GM19240 (cell line): ENCODE results near the gene ULK4.
"Not testable (repeated sequence)": the region's sequence is repeated elsewhere in the genome, so short reads cannot be mapped to it uniquely, and the experiment has no call there.

ENCODE experiments used
- DNase-seq: peaks from one replicate; pipeline ENCODE4 v3.0.0; 2011; ENCODE audit warnings: low spot score; ENCODE audit not compliant: insufficient read length

The ULK4 gene

DNA sequence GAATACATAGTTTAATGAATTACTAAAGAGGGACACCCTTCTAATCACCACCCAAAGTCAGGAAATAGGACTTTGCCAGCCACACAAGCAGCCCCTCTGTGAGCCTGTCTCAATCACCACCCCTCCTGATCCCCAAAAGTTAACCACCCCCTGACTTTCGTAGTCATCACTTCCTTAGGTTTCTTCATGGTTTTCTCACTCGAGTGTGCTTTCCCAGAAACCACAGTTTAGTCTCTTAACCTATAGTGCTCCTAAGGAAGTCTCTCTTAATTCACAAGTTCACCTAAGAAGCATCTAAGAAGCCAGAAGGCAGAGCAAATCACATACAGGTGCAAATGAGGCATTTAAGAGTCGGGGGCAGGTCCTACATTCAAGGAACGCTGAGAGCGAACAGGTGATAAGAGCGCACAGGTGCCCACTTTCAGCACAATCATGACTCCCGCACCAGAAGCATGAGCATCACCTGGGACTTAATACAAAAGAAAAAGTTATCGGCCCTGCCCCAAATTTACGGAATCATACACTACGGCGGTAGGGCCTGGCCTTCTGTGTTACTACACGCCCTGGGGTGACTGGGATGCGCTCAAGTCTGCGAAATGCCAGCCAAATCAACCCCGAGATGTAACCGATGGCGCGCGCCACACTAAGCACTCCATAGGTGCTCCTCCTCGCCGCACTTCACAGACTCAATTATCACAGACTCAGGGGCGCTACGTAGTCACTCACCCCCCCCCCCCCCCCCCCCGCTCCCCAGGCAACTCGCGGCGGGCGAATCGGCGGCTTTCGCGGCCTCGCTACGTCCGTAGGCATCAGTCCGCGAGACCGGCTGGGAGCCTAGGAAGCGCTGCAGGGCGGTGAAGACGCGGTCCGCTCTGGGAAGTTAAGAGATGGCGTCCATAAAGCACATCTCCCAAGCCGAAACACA is 815 bp downstream of the ULK4 start:
- DNase-seq, result no peak

DNA sequence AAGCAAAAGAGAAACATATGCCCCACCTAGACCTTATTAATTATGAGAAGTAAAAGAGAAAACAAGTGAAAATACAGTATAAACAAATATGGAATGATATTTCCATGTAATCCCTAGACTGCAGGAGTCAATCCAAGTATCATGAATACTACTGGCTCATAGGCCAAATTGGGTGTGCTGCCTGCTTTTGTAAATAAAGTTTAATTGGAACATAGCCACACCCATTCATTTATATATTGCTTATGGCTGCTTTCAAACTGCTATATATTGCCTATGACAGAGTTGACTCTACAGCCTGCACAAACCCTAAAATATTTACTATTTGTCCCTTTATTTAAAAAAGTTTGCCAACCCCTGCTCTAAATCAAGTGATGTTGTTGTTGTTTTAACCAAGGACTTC is 5.3 kb downstream of the ULK4 start:
- no peak for DNase-seq

GRCh38 chr3:41955192-41955591 is 6.7 kb downstream of the ULK4 start:
- no peak for DNase-seq

DNA sequence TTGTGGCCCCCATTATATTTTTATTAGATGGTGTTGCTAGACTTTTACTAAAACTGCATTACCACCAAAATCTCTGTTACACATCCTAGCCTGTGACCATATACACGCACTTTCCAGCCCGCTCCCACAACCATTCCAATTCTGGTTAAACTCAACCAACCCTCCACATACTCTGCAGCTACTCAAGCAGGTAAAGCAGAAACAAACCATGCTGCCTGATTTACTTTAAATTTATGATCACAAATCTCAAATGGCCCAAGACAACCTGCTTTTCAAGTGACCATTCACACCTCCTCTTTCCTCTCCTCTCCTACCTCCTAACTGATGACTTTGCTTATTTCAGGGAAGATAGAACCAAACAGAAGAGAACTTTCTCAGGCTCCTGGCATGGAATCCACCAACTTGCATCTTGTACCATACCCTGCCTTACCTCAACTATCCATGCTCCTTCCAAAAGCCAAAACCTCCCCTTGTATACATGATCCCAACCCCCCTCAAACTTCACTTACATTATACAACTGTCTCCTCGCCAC is 18.5 kb downstream of the ULK4 start:
- no peak for DNase-seq

GRCh38 chr3:41940393-41940792 is 21.5 kb downstream of the ULK4 start:
- no peak for DNase-seq

GRCh38 chr3:41936384-41936783 is 25.5 kb downstream of the ULK4 start:
- no peak for DNase-seq

DNA sequence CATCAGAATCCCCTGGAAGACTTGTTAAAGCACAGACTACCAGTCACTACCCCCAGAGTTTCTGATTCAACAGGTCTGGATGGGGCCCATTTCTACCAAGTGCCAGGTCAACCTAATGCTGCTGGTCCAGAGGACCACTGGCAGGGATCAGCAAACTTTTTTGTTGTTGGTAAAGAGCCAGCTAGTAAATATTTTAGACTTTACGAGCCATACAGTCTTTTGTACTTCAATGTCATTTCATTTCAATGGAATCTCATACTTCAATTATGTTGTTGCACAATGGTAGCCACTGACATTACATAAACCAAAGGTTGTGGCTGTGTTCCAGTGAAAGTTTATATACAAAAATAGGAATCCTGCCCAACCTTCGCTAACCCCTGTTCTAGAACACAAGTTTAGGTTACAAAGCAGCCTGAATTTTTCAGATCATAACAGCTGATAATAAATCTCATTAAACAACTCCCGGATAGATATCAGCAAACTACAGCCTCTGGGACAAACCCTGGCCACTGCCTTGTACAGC is 28.7 kb downstream of the ULK4 start:
- no peak for DNase-seq

- DNase-seq, result no peak
Measured at GRCh38 chr3:41932464-41932863, 29.4 kb downstream of the ULK4 start.

- DNase-seq, result no peak
Measured at GRCh38 chr3:41920406-41920965, 41.4 kb downstream of the ULK4 start.

DNA sequence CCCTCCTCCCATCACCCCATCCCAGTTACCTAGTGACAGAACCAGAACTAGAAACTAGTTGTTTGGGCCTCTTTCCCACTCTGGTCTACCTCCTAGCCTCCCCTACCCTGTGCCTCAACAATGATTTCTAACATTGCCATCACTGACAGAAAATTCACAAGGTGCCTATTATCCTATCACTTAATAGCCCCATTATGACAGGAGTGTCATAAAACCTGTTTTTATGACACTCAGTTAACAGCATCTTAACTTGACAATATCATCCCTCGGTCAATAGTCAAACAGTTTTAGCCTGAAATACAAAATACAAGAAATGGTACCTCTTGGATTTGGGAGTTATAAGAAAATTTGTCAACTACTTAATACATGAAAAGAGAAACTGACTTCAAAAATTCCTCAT is 46.5 kb downstream of the ULK4 start:
- no peak for DNase-seq

DNA sequence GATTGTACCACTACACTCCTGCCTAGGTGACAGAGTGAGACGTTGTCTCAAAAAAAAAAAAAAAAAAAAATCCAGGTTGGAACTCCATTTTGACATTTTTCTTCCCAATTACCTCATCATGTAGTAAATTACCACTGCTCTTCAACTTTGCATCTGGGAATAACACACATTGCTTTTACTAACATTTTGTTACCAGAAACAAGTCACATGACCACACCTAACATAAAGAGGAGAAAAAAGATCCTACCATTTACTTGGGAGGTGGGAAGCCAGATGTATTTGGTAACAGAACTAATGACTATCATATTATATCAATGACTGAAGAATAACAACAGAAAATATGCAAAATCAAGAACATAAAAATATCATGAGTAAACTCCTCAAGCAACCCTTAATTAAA is 49.6 kb downstream of the ULK4 start:
- no peak for DNase-seq

- no peak for DNase-seq
Measured at GRCh38 chr3:41907330-41908073, 54.4 kb downstream of the ULK4 start.

- DNase-seq, result no peak
Measured at GRCh38 chr3:41900265-41900664, 61.6 kb downstream of the ULK4 start.

DNA sequence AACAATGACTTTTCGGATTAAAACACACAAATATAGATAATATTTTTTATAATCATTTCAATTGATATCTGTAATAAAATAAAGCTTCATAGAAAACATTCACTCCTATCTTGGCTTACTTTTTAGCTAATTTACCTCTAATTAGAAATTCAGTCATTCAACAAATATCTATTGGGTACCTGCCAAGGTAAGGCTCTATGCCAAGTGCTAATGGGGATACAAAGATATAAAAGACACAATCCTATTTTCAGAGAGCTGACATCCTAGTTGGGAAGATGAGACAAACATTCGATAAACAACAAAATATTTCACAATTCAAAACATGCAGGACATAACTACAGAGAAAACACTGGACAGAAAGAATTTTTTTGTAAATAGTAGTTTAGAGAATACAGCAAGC is 63.3 kb downstream of the ULK4 start:
- DNase-seq, result no peak

DNA sequence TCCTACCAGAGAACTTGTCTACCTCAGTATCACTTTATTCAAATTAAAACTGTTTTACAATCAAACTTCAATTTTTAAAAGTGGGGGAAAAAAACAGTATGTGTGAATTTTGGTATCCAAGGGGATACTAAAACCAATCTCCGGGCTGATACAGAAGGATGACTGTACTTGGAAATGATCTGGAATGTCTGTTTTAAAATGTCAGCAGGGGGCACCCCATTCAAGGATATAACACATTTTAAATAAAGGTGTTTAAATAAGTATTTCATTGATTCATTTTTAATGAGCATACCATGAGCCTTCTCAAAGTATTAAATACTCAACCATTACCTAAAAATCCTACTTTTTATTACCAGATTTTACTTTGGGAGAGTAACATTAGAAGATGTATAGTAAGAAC is 67.9 kb downstream of the ULK4 start:
- DNase-seq, result no peak

- DNase-seq, result no peak
Measured at GRCh38 chr3:41888368-41889076, 73.4 kb downstream of the ULK4 start.

DNA sequence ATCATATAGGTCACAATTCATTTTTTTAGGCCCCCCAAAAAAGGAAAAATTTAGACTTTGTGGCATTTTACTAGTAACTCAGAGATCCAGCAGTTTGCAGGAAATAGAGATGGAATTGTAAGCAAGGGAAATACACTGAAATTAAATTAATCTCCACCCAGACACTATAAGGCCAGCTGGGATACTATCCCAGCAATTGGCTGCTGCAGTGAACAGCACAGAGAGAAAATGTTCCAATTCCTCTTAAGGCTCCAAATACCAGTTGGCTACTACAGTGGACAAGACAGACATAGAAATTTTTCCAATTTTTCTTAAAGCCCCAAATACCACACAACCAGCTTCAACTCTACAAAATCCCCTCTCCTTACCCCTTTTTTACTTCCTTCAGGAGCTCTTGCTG is 78.9 kb downstream of the ULK4 start:
- DNase-seq, result no peak

DNA sequence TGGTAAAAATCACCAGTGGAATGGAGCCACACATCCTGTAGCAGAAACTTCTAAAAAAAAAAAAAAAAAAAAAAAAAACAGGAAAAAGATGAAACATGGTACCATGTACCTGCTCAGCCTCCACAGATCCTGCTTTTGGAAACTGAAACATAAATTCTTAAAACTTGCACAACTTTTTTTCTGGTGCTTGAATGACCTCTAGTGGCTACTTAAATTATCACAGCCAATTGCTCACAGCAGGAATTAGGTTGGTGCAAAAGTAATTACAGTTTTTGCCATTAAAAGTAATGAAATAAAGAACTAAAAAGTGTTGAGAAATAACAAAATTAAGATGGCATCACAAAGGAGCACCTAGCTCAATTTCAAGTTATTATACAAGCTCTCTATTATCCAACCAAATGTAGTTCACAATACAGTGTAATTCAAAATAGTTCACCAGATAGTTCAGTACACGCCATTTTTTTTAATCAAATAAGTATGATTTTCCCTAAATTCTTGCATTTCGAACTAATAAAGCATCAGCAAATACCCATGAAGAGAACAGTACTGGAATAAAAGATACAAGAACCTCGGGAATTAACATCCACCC is 80.6 kb downstream of the ULK4 start:
- DNase-seq, result no peak

DNA sequence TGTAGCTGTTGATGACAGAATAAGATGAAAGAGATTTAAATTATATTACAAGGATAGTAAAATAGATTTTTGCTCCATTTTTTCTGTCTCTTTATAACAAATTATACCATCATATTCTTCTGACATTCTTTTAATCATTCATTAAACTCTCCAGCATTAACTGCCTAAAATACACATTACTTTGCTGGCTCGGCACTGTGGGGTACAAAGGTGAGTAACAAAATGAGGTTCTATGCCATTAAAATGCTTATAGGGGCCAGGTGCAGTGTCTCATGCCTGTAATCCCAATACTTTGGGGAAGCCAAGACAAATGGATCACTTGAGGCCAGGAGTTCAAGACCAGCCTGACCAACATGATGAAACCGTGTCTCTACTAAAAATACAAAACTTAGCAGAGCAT is 81.5 kb downstream of the ULK4 start:
- no peak for DNase-seq

GRCh38 chr3:41877741-41878140 is 84.2 kb downstream of the ULK4 start:
- DNase-seq, result not testable (repeated sequence)

- DNase-seq, result no peak
Measured at GRCh38 chr3:41874022-41874421, 87.9 kb downstream of the ULK4 start.
